ENCODE measurements around the gene LYRM2.
"Not testable (repeated sequence)": the region's sequence is repeated elsewhere in the genome, so short reads cannot be mapped to it uniquely, and the experiment has no call there.

LYRM2 gene

GRCh38 chr6:89644864-89645263 lies 6.3 kb upstream of the LYRM2 start:
- TF ChIP-seq CTCF (IDR thresholded peaks at IDR 0.05; ENCODE audit: borderline replicate concordance, insufficient read depth, low read depth, low read length): no peak
- H3K4me3 ChIP-seq (ENCODE audit: low read depth, low read length): no peak overlapping the region

- TF ChIP-seq CTCF (IDR thresholded peaks at IDR 0.05; ENCODE audit: borderline replicate concordance, insufficient read depth, low read depth, low read length): no peak
- no peak overlapping the region for H3K4me3 ChIP-seq (ENCODE audit: low read depth, low read length)
These were observed 4.9 kb upstream of the LYRM2 start for GRCh38 chr6:89643406-89643805.

- TF ChIP-seq CTCF (IDR thresholded peaks at IDR 0.05; ENCODE audit: borderline replicate concordance, insufficient read depth, low read depth, low read length): no peak
These were observed 4.4 kb upstream of the LYRM2 start for GRCh38 chr6:89642956-89643355.

GRCh38 chr6:89641581-89641980 lies 3.0 kb upstream of the LYRM2 start:
- H3K4me3 ChIP-seq (ENCODE audit: low read depth, low read length): not testable (repeated sequence)

More at GRCh38 chr6:89642956-89643355, 4.4 kb upstream of the LYRM2 start:
- no peak overlapping the region for H3K4me3 ChIP-seq (ENCODE audit: low read depth, low read length)

GRCh38 chr6:89640804-89641203 lies 2.3 kb upstream of the LYRM2 start:
- no peak for TF ChIP-seq CTCF (IDR thresholded peaks at IDR 0.05; ENCODE audit: borderline replicate concordance, insufficient read depth, low read depth, low read length)
- H3K4me3 ChIP-seq (ENCODE audit: low read depth, low read length): no peak overlapping the region

GRCh38 chr6:89637960-89638319 lies 607 bp downstream of the LYRM2 start:
- H3K4me3 ChIP-seq (ENCODE audit: low read depth, low read length): peak overlapping the region; percentile 86
- no peak for TF ChIP-seq CTCF (IDR thresholded peaks at IDR 0.05; ENCODE audit: borderline replicate concordance, insufficient read depth, low read depth, low read length)

GRCh38 chr6:89636412-89636811 lies 2.1 kb downstream of the LYRM2 start:
- not testable (repeated sequence) for H3K4me3 ChIP-seq (ENCODE audit: low read depth, low read length)

GRCh38 chr6:89630488-89630887 lies 8.1 kb downstream of the LYRM2 start:
- TF ChIP-seq CTCF (IDR thresholded peaks at IDR 0.05; ENCODE audit: borderline replicate concordance, insufficient read depth, low read depth, low read length): no peak
- no peak overlapping the region for H3K4me3 ChIP-seq (ENCODE audit: low read depth, low read length)

All from GM12875 (cell line).